Epidermal melanocyte (primary cell): ENCODE measurements around the gene POLL.

Source experiments
- DNase-seq: peaks from one replicate; pipeline ENCODE4 v3.0.0; 2011; ENCODE audit warnings: low spot score; ENCODE audit not compliant: insufficient read length

POLL gene

DNA sequence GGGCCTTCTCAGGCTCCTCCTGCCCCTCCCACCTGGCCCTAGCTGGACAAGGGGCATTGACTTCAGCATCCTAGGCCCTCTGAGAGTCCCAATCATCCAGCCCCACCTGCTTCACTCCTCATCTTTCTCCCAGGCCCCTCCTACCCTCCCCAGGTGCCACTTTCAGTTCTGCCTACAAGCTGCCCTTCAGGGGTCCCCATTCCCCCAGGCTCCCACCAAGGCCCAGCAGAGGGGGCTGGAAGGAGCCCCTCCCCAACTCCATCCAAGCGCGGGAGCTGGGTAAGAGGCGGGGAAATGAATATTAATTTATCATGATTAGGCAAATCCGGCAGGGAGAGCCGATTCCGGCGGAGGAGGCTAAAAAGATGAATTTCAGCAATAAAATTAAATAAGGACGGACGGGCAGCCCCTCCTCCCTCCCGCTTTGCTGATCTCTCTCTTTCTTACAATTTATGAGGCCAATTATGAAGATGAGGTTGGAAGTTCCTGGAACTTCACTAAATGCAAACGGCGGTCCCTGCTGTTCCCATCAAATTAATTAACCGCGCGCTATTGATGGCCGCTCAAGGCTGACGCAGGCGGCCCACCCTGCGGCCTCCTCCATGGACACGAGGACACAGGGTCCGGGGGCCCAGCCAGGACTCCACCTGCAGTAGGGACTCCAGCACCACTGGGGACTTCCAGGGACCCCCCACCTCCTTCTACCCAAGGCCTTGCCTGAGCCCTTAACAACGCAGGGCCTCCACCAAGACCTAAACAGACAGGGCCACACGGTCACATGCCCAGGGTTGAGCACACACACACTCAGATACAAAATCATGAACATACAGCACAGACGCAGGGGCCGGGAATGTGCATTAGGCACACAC lies 13.9 kb downstream of the POLL start:
- no peak for DNase-seq

DNA sequence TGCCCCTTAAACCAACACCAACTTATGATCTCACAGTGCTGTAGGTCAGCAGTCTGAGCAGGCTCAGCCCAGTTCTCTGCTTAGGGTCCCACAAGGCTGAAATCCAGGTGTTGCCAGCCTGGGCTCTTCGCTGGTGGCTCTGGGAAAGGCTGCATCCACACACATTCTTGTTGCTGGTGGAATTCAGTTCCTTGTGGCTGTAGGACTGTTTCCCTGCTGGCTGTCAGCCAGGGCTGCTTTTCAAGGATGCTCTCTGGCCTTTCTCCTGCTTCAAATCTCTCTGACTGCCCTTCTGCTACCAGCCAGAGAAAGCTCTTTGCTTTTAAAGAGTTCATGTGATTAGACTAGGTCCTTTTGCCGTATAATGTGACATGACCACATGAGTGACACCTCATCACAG lies 15.3 kb downstream of the POLL start:
- DNase-seq, result no peak

DNA sequence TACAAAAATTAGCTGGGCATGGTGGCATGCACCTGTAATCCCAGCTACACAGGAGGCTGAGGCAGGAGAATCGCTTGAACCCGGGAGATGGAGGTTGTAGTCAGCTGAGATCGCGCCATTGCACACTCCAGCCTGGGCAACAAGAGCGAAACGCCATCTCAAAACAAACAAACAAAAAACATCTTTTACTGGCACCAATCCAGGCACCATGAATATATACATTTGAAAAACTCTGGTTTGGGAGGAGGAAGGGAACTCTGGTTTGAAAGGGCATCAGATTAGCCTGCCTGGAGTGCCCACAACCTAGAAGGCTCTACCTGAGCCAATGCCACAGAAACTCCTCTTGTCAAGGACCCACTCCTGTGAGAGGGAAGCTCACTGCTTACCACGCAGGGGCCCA lies 15.9 kb downstream of the POLL start:
- DNase-seq, result no peak

DNA sequence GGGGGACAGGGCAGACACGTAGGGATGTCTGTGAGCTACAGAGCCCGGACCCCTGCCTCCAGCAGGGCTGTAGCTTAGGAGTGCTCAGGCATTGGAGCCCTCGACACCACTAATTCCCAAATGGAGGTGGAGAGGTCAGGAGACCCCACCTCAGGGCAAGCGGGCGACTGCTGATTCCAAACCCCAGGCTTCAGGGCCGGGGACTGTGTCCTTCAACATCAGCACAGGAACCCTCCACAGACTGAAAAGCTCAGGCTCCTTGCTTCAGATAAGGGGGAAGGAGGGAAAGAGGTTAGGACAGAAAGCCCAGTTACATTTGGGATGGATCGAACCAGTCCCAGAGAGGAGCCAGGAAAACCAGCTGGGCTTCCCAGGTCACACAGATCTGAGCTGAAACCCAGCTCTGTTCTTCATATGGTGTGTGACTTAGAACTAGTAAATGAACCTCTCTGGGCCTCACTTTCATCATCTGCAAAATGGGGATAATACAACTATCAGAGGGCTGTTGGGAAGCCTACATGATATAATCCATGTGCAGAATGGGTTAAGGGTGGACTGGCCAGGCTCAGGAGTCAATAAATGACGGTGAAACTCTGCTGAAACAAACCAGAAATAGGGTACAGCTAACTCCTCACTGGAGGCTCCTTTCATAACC lies 16.7 kb downstream of the POLL start:
- no peak for DNase-seq

DNA sequence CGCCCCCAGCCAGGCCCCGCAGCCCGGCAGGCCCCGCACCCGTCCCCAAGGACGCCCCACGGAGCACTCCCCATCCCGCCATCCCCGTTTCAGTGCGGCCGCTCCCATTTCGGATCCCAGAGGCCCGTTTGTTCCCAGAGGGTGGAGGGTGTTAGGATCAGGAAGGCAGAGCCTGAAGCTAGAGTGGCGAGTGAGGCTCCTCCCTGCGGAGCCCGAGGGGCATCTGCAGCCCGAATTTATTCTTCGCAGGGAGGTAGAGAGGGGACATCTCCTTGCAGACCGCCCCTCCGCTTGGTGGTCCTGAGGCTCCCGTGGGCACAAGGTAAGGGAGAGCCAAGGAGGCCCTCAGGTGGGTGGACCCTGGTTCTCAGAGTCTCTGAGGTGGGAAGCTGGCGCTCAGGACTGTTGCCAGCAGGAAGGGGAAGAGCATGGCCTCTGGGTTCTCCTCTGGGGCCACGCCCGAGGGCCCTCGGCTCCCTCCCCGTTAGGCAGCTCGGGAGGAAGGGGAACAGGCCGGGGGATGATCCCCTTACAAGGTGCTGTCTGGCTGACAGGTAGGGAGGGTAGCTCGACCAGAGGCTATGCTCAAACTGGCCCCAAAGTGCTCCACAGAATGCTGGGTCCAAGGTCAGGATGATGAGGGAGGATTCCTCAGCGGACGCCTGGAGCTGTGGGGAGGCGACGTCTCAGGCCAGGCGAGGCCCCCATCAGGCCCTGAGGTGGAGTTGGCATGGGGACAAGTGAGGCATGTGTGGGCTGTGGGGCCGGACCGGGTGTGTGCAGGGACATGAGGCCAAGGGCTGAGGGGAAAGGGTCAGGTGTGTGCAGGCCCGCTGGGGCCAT lies 17.4 kb downstream of the POLL start:
- DNase-seq, result no peak

DNA sequence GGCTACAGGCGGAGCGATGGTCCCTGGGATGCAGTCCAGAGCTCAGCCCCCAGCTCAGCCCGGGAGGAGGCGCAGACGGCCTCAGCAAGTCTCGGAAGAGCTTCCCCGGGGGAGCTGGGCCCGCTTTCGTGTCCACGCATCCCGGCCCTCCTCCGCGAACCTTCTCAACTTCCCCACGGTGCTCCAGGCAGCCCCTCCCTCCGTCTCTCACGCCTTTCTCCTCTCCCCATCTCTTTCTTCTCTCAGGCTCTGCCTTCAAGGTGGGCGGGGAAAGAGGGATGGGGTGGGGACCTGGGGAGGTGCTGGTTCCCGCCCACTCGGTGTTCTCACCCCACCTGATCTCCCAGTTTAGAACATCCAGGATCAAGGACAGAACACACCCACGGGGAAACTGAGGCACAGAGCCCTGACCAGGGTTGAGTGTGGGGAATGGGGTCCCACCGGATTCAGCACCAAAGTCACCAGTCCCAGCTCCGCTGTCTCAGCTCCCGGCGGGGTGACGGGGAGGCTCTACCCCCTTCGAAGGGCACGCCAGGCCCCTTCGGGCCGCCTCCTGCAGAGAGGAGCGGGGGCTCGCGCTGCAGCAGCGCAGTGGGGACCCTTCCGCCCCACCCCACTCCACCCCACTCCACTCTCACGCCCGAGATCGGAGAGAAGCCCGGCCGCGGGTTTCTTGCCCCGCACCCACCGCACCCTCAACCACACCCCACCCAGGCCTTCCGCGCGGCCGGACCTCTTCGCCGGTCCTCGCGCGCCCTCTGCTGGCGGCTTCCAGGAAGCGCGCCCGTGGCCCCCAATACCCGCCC lies 18.2 kb downstream of the POLL start:
- DNase-seq, result peak; percentile 84

DNA sequence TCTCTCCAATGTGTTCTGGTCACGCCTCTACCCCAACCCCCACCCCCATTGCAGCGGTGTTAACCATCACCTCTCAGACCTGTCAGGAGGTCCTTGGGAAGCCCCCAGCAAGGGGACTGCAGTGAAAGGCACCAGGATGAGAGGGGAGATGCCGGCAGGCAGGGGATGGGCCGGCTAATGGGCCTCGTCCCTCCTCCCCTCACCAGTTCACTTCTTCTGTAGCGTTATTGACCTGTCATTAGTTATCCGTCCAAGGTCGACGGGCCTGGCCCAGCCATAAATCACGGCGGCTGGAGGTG lies 18.8 kb downstream of the POLL start:
- no peak for DNase-seq

DNA sequence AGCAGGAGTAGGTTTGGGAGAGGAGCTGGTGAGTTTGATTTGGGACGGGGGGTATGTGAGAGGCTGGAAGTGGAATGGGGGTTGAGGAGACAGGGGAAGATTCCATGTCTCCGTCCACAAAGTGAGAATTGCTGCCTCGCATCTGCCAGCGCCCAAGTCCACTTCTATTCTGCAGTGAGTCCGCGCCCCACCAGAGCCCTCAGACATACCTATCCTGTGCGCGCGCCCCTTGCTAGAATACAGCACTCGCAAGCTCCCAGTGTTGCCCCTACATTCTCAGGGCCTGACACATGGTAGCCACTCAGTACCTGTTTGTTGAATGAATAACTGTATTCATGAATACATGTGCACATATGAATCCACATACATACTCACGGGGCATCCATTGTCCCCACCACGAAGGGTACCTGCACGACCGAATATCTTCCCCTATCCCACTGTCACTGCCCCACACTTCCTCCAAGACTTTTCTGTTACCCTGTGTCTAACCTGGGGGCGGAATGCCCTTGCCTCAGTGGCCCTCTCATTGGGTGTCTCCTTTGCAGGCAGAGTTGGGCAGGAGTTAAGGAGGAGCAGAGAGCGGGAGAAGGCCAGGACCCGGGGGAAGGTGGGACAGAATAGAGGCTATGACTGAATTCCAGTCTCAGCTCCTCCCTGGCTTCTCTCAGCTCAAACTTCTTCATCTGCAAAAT lies 19.9 kb downstream of the POLL start:
- DNase-seq, result peak; percentile 14

DNA sequence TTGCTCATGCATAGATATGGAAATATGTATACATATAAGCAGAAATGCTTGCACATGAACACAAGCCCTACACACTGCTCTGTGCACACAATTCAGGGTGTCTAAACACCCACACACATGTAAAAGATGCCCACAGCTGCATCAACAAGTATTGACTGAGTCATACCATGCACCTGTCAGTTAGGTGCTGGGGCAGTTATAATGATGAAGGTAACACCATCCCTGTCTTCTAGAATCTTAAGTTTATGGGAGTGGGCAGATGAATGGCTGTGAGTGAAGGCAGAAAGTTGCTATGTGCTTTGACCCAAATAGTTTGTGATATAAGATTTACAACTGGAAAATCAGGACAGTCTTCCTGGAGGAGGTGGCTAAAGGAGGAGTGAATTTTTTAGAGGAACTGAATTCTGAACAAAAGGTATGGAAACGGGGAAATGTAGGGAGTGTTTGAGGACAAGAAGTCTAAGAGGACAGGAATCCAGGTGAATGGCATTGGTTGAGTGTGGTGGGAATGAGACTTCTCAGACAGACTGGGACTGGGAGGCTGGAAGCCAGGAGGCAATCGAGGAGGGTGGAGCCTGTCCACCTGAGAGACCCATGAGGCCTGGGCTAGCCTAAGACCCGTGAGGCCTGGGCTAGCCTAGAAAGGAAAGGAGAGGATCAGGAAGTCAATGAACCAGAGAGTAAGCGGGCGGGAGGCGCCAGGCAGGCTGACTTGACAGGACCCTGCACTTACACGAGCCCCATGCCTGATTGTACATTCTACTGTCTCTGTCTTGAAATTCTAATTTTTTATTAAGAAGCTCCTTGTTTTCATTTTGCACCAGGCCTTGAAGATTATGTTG lies 20.7 kb downstream of the POLL start:
- no peak for DNase-seq

DNA sequence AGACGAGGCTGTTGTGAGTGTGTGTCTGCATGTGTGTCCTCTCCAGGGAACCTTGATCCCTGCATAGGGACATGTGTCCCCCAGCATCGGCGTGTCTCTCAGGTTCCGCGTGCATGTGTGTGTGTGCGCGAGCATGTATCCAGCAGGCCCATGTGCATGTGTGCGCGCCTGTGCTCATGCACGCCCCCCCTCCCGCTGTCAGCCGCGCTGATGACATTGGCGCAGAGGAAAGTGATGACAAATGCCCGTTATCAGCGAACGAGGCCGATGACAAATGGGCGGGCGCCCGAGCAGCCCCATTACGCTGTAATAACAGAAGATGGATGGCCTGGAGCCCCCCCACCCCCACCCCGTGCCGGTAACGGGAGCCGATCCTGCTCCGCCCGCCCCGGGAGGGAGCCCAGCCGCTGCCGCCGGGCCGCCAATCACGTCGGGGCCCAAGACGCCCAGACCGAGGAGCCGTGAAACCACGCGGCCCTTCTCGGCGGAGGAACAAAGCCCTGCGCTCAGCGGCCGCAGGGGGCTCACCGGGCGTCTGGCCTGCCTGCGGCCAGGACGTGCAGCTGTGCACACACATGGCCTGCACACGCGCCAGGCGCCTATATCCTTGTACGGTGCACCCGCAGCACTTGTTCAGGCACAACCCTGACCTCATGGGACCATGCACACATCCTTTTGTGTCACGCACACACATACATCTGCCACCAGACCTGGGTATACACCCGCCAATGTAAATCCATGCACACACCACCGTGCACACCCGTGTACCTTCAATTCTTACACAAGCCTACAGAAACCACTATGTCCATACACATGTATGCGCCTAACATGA lies 21.5 kb downstream of the POLL start:
- DNase-seq, result no peak

DNA sequence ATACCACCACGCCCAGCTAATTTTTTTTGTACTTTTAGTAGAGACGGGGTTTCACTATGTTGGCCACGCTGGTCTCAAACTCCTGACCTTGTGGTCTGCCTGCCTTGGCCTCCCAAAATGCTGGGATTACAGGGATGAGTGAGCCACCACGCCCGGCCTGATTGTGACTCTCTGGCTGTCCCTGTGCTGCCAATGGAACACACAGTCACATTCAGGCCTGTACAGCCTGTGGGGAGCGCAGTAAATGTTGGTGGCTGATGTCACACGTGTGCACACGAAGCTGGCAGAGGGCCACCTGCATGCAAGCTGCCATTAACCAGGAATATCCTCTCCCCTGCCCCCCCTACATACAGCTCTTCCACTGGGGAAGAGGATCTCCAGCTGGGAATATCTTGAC lies 22.1 kb downstream of the POLL start:
- DNase-seq, result no peak

DNA sequence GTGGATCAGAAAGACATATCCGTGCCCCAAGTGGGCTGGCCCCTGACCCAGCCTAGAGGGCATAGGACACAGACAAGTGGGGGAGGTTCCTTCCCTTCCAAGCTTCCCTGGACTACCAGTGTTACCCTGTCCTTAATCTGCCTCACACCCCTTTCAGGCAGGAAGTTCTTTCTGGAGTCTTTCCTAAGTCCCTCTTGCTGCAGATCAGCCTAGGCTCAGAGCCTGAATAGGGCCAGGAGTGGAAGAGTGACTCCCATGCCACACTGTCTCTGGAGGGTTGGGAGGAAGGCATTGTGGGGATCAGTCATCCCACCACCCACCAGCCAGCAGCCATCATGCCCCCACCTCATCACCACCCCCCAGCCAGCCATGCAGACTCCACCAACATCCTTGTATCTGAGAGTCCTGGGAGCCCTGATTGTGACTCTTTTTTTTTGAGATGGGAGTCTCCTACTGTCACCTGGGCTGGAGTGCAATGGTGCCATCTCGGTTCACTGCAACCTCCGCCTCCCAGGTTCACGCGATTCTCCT lies 22.6 kb downstream of the POLL start:
- DNase-seq, result no peak

DNA sequence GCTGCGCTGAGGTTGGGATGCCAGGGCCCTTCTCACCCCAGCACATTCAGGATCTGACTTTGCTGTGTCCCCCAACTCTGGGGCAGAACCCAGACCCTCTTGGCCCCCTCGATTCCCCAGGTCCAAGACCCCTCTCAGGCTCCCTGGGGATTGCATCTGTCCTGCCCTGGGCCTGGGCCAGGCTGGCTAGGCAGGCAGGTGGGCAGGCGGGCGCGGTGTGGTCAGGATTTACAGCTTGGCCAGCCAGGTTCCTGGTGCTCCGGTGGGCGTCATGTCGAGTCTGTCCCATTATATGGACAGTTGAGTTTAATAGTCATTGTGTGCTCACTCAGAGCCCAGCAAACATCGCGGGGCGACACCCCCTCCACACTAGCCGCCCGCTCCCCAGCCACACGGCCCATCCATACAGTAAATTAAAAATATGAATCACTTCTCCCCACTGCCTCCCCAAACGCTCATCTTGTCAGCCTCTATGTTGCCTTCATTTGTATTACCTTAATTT lies 23.5 kb downstream of the POLL start:
- no peak for DNase-seq

DNA sequence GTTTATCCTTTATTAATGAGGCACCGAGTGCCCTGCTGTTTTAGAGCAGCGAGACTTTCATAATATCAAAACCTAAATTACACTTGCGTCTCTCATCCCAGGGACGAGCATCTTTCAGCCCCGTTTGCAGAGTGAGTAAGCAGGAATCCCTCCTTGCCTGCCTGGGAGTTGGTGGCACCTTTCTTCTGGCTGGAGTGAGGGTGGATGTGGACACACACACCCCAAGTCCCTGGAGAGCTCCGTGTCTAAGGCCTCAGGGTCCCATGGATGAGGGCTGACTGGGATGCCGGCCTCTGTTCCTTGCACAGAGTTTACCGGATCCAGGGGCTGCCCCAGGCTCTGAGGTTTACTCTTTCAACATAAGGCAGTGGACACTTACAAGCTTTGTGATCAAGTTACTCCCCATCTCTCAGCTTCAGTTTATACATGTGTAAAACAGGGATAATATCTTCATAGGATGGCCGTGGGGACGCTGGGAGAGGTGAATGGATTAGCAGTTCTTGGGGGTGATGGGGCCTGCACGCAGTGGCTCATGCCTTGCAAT lies 24.5 kb downstream of the POLL start:
- no peak for DNase-seq

DNA sequence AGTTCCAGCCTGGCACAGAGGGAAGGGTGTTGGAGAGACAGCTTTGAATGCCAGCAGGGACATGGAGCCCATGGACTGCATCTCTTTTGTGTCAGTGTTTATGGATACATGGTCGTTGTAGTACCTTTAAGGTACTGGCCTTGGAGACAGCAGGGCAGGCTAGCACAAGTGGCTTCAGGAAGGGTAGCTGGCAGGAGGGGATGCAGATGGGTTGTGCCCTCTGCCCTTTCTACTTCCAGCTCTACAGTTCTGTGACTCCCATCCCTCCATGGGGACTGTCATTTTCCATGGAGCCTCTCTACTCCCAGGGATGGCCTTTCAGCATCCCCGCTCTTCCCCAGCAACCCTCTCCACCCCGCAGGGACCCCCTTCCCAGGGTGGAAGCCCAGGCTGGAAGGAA lies 25.1 kb downstream of the POLL start:
- DNase-seq, result no peak

DNA sequence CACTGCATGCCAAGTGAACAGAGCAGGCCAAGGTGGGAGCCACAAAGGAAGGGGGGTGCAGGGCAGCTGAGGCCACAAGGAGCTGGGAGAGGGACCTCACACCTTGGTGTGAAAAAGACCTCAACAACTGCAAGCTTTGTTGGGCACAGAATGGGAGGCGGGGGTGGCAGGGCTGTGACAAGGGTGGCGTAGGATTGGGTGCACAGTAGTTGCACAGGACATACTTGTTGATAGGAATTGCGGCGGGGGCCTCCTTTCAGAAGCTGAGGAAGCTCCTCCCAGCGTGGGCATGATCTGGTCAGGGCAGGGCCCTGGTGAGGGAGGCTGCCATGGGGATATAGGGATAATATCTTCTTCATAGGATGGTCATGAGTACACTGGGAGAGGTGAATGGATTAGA lies 25.8 kb downstream of the POLL start:
- DNase-seq, result no peak

DNA sequence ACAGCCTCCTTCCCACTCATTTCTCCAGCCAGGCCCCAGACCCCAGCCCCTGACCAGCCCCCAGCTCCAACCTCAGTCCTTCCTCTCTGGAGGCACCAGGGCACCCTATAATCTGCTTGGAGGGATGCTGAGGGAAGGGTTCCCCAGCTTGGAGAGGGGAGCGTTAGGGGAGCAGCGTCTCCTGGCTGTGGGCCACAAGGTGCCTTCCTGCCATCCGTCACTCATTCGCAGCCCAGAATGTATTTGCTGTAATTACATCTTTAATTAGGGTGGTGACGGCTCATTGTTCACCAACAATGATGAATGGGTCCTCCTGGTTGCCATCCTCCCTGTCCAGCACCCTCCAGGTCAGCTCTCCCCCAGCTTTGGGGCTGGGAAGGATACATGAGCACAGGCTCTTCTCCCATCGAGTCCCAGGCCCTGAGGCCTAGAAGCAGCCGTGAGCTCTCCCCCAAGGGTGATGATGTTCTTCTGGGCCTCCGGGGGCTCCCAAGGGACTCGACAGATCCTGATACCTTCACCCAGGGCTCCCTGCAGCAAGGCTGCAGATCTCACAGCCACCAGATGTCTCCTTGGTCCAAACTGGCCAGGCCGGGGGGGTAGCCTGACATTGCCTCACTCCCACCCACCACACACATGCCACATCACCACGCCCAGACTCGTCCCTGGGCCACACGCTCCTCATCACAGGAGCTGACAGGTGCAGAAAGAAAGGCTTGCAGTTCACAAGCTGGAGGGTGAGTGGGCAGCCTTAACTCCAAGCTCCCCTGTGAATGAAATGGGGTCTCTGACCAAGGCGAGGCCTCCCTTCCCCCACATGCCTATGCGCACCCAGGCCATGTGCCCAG lies 26.8 kb downstream of the POLL start:
- no peak for DNase-seq
